Fibroblast of upper back skin (primary cell): Measurements from ENCODE around the gene NHLRC3.
"Not testable (repeated sequence)": the region's sequence is repeated elsewhere in the genome, so short reads cannot be mapped to it uniquely, and the experiment has no call there.

Experiments
- DNase-seq: peaks from one replicate; pipeline ENCODE4 v3.0.0-alpha.2; 2013

The NHLRC3 gene

GRCh38 chr13:39047560-39047959 is 9.3 kb downstream of the NHLRC3 start:
- no peak for DNase-seq

DNA sequence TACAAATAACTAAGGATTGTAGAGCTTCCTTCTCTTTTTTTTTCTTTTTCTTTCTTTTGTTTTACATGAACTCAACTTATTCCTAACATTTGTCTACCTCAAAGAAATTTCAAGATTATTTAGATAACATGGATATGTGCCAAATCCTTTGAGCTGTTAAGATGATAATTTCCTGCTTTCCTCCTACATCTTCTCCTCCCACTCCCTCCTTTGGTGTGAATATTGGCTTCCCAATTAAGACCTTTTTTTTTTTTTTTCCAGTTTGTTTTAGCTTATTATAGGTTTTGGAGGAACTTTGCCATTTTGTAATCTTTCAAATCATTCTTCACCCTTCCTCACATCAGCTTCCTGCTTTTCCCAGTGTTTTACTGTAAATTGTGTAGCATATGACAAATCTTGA is 10.6 kb downstream of the NHLRC3 start:
- DNase-seq, result no peak

- DNase-seq, result no peak
These were observed 11.0 kb downstream of the NHLRC3 start for GRCh38 chr13:39049274-39049673.

GRCh38 chr13:39051157-39051556 is 12.9 kb downstream of the NHLRC3 start:
- peak; percentile 44 for DNase-seq

GRCh38 chr13:39052944-39053343 is 14.7 kb downstream of the NHLRC3 start:
- DNase-seq, result no peak

DNA sequence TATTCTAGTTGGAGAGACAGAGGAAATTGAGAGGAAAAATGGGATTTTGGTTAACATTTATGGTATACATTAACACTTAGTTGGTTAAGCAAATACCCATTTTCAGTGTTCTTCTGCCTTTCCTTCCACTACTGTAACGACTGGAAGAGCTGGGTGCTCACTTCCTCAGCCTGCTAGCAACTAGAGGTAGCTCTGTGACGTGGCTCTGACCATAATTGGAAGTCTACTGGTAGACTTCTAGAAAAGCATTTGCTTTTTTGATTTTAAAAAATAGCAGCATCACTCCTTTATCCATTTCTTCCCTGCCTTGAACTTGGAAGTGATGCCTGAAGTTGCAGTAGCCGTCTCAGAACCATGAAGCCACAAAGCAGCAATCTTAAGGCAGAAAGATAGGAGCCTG is 15.9 kb downstream of the NHLRC3 start:
- DNase-seq, result no peak

DNA sequence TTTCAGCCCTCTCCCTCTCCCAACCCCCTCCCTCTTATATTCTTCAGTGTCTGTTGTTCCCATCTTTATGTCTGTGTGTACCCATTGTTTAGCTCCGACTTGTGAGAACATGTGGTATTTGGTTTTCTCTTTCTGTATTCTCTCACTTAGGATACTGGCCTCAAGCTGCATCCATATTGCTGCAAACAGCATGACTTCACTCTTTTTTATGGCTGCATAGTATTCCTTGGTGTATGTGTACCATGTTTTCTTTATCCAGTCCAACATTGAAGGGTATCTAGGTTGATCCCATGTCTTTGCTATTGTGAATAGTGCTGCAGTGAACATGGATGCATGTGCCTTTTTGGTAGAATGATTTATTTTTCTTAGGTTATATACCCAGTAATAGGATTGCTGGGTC is 17.8 kb downstream of the NHLRC3 start:
- no peak for DNase-seq

DNA sequence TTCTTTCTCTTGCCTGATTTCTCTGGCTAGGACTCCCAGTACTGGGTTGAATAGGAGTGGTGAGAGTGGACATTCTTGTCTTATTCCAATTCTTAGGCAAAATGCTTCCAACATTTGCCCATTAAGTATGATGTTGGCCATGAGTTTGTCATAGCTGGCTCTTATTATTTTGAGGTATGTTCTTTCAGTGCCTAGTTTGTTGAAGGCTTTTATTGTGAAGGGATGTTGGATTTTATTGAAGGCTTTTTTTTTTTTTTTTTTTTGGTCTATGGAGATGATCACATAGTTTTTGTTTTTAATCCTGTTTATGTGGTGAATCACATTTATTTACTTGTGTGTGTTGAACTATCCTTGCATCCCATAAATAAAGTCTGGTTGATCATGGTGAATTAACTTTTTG is 19.8 kb downstream of the NHLRC3 start:
- no peak for DNase-seq

DNA sequence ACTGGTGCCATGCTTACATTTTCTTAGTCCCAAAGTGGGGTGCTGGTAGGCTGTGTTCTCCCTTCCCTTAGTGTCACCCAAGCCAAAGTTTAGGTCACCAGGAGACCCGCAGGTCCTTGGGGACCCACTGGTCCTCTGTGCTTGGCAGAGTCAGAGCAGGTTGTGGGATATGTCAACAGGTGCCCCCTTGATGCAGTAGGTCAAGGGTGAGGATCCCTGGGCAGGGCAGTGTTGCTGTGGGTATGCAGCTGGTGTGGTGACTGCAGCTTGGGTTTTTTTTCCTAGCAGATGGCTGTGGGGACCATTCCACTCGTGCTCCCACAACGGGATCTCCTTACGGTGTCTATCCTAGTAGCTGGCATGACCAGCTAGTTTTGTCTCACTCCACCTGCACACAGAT is 23.7 kb downstream of the NHLRC3 start:
- no peak for DNase-seq

DNA sequence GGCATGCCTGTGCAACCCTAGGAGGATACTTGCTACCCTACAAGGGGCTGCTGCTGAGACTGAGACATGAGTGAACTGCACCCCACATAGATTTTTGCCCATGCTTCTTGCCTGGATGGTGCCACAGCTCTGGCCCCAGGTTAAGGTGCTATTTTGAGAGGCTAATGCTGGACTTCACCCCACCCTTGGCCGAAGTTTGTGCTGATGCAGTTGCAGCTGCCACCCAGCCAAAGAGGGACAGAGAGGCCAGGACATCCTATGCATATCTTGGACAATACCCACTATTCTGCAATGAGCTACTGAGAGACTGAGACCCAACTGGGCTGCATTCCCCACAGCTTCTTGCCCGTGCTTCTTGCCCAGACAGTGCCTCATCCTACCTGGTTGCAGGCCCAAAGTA is 34.6 kb downstream of the NHLRC3 start:
- DNase-seq, result no peak

DNA sequence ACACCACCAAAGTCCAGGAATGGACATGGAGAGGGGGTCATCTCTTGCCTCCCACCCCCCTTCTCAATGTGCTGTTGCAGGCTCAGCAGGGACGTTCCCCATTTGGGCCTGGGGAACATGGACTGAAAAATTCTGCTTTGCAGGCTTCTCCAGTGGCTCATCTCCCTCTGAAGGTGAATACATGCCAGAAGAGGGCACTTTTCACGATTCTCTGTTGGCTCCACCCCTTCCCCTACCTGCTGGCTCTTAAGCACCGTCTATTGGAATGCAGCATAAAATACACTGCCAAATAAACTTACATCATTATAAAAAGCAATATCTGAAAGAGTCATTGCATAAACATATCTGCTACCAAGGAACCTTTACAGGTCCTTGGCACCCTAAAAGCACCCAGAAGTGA is 35.7 kb downstream of the NHLRC3 start:
- DNase-seq, result no peak

GRCh38 chr13:39086251-39086945 is 48.1 kb downstream of the NHLRC3 start:
- not testable (repeated sequence) for DNase-seq

- DNase-seq, result no peak
These were observed 53.3 kb downstream of the NHLRC3 start for GRCh38 chr13:39091586-39091985.

- DNase-seq, result no peak
These were observed 57.2 kb downstream of the NHLRC3 start for GRCh38 chr13:39095500-39095899.

DNA sequence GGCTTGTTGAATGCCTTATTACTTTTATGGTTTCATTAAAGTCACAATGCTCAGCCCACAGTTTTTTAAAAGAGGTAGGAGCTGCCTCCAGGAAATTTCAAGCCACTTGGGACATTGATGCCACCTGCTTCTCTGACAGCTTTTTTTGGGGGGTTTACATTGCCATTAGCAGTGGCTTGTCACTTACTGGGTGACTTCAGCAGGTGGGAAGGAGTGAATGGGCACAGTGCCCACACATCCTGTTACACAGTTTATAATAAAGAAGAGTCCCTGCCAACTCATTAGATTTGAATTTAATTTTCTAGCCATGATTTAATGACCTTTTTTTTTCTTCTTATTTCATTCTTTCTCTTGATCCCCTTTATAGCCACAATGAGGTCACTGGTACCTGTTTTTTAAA is 61.0 kb downstream of the NHLRC3 start:
- no peak for DNase-seq
